NCI-H2107 (cell line): Measurements from ENCODE around the gene NPIPB6.
"Not testable (repeated sequence)": the region's sequence is repeated elsewhere in the genome, so short reads cannot be mapped to it uniquely, and the experiment has no call there.

Experiments
- DNase-seq: peaks from one replicate; lab custom pipeline; 2025; lab: John Stamatoyannopoulos, UW

NPIPB6 gene

DNA sequence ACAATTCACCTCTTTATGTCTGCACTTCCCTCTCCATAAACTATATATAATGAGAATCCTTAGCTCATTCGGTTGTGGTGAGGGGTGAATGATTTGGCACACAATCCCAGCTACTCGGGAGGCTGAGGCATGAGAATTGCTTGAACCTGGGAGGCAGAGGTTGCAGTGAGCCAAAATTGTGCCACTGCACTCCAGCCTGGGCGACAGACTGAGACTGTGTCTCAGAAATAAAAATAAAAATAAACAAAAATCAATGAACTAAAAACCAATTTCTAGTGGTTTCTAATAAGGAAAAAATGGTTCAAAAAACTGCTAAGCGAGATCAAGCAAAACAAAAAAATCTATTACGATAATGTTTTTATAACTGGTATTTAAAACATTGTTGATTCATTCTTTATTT is at the start of gene NPIPB6:
Gene NPIPB6, minus strand, starts transcription at position 101 of the 400 bp plus-strand sequence. CDS start 686 bp downstream, outside the sequence.
- not testable (repeated sequence) for DNase-seq

DNA sequence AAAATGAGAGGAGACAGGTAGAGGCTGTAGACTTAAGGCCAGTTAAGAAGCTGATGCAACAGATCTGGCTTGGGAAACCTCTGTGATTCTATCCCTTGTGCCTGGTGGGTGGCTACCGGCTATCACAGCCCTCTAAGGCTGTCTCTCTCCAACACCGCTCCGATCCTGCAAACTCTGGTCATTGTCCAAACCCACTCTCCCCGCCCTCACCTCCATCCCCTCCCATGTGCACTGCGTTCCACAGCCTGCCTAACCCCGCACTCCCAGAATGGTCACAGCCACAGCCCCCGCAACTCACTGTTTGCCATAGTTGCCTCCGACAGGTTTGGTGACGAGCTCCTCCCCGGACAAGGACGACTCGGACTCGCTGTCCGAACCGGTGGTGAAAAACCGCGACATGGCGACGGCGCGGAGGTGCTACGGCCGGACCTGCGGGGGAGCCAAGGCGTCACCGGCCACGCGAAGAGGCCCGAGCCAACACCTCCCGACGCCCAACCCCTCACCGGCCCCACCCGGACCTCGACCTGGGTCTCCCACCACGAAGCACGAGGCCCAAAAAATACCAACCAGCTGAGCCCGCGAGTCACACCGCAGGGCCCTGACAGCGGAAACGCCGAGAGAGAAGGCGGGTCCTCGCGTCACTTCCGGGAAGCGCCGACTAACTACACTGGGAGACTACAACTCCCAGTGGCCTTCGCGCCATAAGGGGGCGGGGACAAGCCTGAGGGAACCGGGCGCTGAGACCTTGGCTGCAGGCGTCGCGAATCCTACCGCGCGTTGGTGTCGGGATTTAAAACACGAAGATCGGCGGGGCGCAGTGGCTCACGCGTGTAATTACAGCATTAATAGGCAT is 40.1 kb upstream of the NPIPB6 start, which contains the start of gene EIF3CL:
Gene EIF3CL, minus strand, starts transcription at position 622 of the 853 bp plus-strand sequence. Its CDS starts 223 bp downstream, at position 399.
- DNase-seq, result not testable (repeated sequence)

DNA sequence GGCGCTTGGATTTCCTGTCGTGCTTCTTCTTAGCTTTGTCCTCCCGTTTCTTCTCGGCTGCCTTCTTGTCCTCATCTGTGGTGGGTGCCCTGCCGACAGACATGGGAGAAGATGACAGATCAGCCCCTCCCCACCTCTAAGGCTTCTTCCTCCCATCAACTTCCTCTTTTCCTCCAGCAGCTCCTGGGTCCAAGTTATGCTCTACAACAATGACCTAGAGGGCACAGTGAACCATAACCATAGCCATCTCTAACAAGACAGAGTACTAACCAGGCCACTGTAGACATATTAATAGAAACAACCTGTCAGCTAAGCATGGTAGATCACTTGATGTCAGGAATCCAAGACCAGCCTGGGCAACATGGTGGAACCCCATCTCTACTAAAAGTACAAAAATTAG is 28.7 kb upstream of the NPIPB6 start:
- not testable (repeated sequence) for DNase-seq

DNA sequence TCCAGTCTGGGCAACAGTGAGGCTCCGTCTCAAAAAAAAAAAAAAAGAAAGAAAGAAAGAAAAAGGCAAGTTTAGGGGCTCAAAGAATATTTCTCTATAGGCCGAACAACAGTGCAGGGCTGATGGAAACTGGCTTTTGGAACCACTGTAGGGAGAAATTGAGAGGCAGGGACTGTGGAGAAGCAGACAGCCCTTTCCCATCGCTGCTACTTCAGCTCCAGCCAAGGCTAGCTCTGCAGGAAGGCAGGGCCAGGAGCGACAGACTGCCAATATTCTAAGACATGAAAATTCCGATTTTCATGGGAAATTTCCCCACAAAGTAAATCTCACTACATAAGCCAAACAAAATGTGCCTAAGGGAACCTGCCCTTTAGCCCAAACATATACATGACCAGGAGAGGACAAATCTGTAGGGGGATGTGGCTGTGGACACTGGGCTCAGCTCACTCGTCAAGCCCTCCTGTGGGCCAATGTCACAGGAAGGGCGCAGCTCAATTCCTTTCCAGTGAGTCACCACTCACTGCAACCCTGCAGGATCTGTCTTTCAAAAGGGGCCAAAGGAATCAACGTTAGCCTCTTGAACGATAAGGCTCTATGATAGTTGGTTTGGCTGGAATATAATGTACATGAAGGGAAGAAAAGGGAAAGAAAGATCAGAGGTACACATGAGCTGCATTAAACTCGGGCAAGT is 19.0 kb upstream of the NPIPB6 start:
- DNase-seq, result not testable (repeated sequence)

- not testable (repeated sequence) for DNase-seq
Measured at GRCh38 chr16:28377822-28378221, 14.5 kb upstream of the NPIPB6 start.

GRCh38 chr16:28377108-28377625 is 13.9 kb upstream of the NPIPB6 start:
- DNase-seq, result not testable (repeated sequence)

DNA sequence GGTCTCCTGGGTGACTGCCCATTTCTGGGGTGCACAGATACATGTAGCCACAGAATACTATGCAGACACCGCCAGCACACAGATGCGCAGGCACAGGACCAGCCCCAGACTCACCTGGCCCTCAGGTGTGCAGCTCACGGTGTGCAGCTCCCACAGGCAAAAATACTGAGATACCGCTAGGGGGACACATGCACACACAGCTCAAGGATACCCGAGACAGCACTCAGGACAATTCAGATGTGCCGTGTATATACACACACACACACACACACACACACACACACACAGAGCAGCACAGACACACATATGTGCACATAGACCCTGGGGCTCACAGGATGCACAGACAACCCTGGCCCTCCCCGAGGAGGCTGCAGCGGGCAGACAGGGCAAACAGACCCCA is 11.8 kb upstream of the NPIPB6 start:
- not testable (repeated sequence) for DNase-seq

DNA sequence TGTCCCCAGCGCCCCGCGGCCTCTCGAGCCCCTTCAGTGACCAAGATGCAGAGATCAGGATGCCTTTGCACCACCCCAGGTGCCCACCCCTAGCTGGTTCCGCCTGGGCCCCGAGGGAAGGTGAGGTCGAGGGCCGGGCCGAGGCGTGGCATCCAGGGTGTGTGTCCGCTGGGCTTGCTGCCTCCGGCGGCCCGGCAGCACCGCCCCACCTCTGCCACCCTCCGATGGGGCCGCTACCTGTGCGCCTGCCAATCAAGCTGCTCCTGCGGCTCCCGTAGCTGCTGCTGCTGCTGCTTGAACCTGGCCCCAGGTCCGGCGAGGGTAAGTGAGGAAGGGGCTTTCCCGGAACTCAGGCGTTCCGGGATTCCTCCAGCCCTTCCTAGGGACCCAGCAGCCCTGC is 11.0 kb upstream of the NPIPB6 start:
- DNase-seq, result not testable (repeated sequence)

DNA sequence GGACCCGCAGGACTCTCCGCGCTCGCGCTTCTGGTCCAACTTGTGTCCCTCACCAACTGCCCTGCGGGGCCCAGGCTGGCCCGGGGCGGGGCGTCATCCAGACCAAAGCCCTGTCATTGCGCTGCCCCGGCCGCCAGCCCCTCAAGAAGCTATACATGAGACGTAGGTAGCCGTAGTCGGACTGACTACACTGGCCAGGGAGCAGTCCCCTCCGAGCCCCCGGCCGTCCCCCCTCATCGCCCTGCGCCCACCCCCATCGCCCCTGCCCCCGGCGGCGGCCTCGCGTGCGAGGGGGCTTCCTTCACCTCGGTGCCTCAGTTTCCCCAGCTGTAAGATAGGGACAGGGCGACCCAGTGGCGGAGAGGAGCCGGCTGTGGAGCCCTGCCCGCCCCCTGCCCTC is 4.6 kb upstream of the NPIPB6 start:
- not testable (repeated sequence) for DNase-seq

DNA sequence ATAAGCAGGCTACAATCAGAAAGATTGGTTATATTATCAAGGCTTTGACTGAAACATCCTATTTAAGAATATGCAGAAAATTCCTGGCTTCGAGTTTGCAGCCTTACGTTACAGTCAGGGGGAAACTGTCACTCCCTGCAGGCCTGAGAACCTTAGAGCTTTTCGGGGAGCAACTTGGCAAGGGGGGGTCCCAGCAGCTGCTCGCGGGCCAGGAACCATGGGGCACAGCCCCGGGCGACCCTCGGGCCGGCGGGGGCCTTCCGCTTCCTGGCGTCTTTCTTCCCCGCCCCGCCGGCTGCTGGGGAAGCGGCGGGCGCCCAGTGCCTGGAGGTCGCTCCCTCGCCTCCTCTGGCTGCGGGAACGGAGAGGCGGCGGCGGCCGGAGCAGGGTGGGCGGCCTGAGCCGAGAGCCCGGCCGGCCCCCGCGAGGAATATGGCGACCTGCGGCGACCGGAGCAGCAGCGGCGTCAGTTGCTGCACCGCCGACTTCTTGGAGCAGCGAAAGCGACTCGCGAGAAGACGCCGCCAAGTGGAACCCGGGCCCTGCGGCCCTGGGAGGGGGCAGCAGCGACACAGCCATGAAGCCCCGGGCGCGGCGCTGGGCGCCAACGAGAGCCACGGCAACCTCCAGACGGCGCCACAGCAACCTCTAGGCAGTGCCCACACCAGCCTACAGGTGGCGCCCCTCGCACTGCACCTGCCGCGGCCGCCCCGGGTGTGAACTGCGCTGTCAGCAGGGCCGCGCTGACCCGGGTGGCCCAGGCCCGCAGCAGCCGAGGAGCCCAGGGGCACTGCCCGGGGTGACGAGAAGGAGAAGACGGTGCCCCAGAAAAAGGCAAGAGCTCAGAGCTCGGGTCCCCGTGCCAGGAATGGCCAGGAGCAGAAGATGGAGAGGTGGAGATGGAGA is 1.2 kb upstream of the NPIPB6 start:
- DNase-seq, result not testable (repeated sequence)

- not testable (repeated sequence) for DNase-seq
Measured at GRCh38 chr16:28362600-28362999, 708 bp downstream of the NPIPB6 start.

- DNase-seq, result not testable (repeated sequence)
Measured at GRCh38 chr16:28338230-28338629, 25.1 kb downstream of the NPIPB6 start.

DNA sequence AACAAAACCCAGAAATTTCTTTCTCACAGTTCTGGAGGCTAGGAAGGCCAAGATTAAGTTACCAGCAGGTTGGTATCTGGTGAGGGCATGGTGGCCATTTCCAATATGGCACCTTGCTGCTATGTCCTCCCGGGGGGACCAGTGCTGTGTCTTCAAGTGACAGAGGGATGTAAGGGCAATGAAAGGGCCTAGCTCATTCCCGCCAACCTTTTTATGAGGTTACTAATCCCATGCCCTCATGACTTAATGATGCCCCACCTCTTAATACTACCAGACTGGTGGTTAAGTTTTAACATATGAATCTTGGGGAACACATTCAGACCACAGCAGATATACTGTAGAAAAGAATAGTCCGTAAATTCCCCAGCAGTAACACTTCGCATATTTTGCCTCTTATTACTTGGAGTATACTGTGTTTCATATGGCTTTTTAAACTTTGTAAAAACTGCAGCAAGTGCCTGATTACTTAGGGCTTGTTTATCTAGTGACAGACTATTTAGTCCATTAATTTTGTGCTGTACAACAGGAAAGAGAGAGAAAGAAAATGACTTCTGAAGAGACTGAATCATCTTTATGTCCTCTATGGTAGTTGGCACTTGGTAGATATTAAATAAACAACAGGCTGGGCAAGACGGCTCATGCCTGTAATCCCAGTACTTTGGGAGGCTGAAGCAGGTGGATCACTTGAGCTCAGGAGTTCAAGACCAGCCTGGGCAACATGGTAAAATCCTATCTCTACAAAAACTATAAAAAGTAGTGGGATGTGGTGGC is 26.2 kb downstream of the NPIPB6 start:
- DNase-seq, result not testable (repeated sequence)

GRCh38 chr16:28335678-28336077 is 27.6 kb downstream of the NPIPB6 start:
- DNase-seq, result not testable (repeated sequence)

DNA sequence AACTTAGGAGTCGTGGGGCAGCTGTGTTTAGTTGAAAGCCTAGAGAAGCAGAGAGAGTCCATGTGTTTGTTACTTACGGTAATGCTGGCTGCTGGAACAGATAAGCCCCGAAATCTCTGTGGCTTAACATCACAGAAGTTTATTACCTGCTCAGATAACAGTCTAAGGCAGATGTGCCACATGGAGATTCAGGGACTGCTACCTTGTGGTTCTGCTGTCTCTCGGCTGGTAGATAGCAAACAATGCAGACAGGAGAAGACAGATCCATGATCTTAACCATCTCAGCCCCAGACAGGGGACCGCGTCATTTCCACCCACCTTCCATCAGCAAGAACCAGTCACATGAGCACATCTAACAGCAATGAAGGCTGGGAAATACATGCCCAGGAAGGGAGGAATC is 30.7 kb downstream of the NPIPB6 start:
- not testable (repeated sequence) for DNase-seq

DNA sequence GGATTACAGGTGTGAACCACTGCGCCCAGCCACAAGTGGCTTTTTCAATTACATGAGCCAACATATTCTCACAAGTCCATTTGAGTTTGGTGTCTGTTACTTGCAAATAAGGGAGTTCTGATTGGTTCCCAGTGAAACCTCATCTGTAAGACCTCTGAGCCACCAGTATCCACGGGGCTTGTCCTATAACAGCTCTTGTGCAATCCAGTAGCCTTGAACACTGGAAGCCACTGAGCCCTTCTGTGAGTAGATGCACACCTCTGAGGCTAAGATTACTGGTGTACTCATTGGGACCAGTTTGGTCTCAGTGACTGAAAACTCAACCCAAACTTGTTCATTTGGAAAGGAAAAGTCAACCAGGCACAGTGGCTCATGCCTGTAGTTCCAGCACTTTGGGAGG is 32.3 kb downstream of the NPIPB6 start:
- DNase-seq, result not testable (repeated sequence)

DNA sequence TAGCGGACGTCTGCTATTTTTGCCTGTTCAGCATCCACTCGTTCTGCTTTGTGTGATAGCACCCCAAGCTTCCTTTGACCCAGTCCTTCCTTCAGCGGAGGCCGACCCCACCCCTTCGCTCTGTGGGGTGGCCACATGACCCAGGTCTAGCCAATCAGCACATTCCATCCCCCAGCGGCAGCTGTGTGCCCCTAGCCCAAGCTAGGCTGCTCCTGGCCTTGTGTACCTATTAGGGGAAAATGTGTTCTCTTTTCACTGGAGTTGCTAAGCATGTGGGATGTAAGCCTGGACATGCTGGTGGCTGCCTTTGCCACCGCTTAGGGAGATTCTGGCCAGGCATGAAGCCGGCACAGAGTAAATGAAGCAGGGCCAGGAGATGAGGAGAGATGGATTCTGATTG is 33.1 kb downstream of the NPIPB6 start:
- not testable (repeated sequence) for DNase-seq

GRCh38 chr16:28326881-28327610 is 36.3 kb downstream of the NPIPB6 start:
- no peak for DNase-seq

DNA sequence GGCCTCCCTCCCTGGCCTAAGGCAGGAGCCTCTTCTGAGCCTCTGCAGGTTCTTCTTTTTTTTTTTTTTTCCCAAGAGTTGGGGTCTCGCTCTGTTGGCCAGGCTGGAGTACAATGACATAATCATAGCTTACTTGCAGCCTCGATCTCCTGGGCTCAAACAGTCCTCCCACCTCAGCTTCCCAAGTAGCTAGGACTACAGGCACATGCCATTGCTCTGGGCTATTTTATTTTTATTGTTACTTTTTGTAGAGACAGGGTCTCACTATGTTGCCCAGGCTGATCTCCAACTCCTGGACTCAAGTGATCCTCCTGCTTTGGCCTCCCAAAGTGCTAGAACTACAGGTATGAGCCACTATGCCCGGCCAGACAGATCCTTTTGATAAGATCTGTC is 38.4 kb downstream of the NPIPB6 start:
- DNase-seq, result no peak

GRCh38 chr16:28324235-28324886 is 38.9 kb downstream of the NPIPB6 start:
- DNase-seq, result no peak
